Measurements from ENCODE around the gene PSME2.

DNA sequence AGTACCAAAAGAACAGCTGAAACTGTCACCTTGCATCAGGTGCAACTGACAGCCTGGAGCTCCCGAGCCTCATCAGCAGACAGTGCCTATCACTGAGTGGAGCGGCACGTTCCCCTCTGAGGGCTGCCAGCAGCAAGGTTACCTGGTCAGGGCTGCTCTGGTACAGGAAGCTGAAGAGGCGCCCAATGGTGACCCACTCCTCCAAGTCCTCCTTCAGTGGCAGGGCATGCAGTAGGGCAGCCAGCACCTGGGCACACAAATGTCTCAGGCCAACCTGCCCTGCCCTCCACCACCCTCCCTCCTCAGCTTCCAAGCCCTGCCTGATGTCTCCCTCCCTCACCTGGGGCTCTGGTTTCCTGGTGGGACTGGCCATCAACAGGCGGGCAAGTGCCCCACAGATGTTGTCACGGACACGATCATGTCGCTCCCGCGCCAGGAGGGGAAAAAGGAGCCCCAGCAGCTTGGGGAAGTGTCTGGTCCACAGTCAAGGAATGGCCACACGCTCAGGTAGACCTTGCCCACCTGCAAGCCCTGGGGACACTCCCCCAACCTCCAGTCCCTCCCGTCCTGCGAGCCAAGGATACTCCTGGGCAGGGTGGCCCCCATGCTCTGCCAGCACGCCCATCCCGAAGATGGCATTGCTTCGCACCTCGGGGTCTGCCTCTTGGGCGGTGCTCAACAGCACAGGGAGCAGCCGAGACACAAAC is 35.1 kb upstream of the PSME2 start:
- TF ChIP-seq CTCF (conservative IDR thresholded peaks at IDR 0.05 in 1 of 2, IDR thresholded peaks at IDR 0.05 in 1 of 2; ENCODE audit: low read depth in 1 of 2, low read length in 2 of 2) (no peak), EZH2 (IDR thresholded peaks at IDR 0.05; ENCODE audit: low read length, missing control alignments) (no peak)

Measured in fibroblast of lung (primary cell).